Measurements from ENCODE around the gene NFIC.

Gene NFIC

DNA sequence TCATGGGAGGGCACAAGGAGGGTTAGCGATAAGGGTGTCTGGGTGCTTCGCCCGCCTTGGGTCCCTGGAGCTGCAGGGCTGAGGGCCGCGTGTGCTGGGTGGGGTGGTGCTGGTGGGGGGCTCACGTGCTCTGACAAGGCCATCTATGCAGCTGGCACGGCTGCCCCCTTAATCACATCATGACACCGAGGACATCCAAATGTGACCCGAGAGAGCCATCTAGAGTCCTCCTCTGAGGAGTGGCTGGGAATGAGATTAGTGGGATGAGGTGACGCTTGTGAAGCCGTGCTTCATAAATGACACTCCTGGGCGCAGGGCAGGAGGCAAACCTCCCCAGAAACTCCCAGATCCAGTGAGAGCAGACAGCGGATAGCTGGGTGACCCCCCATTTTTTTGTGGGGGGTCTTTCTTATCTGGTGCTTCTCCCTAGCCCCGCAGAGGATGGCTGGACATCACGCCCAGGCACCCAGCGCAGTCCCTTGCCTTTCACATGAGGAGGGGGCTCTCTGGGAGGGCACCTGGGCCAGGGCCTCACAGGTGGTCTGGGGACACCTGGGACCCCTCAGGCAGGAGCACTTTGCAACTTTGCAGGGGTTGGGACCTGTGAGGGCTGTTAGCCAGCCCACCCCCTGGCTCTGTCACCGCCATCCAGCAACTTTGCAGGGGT is 146.3 kb downstream of the NFIC start:
- Histone ChIP-seq H3K9me3 (ENCODE audit: control insufficient read depth, insufficient read depth, low read length) (no peaks in the 10 kb centered on the region), H3K27me3 (ENCODE audit: control insufficient read depth, low read length) (no peaks in the 10 kb centered on the region), H4K20me1 (ENCODE audit: control insufficient read depth, insufficient read depth, low read depth, low read length) (peaks cover 15% of the 10 kb centered on the region), H3K27ac (ENCODE audit: low read depth, low read length) (no peak overlapping the region), H3K4me2 (ENCODE audit: low read length) (no peak overlapping the region), H3K4me1 (ENCODE audit: control insufficient read depth, low read length) (peaks cover 23% of the 10 kb centered on the region), H3K36me3 (ENCODE audit: control insufficient read depth, low read length) (peaks cover 29% of the 10 kb centered on the region), H3F3A (ENCODE audit: control insufficient read depth, insufficient read depth) (peaks cover 10% of the 10 kb centered on the region), H3K9me2 (replicated peaks; ENCODE audit: control insufficient read depth, low read length) (no peaks in the 10 kb centered on the region), H3K4me3 (ENCODE audit: low read length) (no peak overlapping the region), H3K79me2 (ENCODE audit: control insufficient read depth, low read length) (peaks cover 91% of the 10 kb centered on the region)
- TF ChIP-seq, protein P1, sequence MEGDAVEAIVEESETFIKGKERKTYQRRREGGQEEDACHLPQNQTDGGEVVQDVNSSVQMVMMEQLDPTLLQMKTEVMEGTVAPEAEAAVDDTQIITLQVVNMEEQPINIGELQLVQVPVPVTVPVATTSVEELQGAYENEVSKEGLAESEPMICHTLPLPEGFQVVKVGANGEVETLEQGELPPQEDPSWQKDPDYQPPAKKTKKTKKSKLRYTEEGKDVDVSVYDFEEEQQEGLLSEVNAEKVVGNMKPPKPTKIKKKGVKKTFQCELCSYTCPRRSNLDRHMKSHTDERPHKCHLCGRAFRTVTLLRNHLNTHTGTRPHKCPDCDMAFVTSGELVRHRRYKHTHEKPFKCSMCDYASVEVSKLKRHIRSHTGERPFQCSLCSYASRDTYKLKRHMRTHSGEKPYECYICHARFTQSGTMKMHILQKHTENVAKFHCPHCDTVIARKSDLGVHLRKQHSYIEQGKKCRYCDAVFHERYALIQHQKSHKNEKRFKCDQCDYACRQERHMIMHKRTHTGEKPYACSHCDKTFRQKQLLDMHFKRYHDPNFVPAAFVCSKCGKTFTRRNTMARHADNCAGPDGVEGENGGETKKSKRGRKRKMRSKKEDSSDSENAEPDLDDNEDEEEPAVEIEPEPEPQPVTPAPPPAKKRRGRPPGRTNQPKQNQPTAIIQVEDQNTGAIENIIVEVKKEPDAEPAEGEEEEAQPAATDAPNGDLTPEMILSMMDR (IDR thresholded peaks at IDR 0.05; ENCODE audit: low read depth, low read length, poor library complexity, severe bottlenecking) = no peak
- no peak for TF ChIP-seq EZH2phosphoT487 (IDR thresholded peaks at IDR 0.05; ENCODE audit: borderline replicate concordance, low read length)

GRCh38 chr19:3513229-3514140 is 147.1 kb downstream of the NFIC start:
- Histone ChIP-seq H3K4me1 (ENCODE audit: control insufficient read depth, low read length) (peaks cover 28% of the 10 kb centered on the region), H3K4me3 (ENCODE audit: low read length) (no peak overlapping the region), H3K9me2 (replicated peaks; ENCODE audit: control insufficient read depth, low read length) (no peaks in the 10 kb centered on the region), H3F3A (ENCODE audit: control insufficient read depth, insufficient read depth) (peaks cover 10% of the 10 kb centered on the region), H3K79me2 (ENCODE audit: control insufficient read depth, low read length) (peaks cover 91% of the 10 kb centered on the region), H3K9me3 (ENCODE audit: control insufficient read depth, insufficient read depth, low read length) (no peaks in the 10 kb centered on the region), H4K20me1 (ENCODE audit: control insufficient read depth, insufficient read depth, low read depth, low read length) (peaks cover 19% of the 10 kb centered on the region), H3K27me3 (ENCODE audit: control insufficient read depth, low read length) (no peaks in the 10 kb centered on the region), H3K27ac (ENCODE audit: low read depth, low read length) (no peak overlapping the region), H3K4me2 (ENCODE audit: low read length) (no peak overlapping the region), H3K36me3 (ENCODE audit: control insufficient read depth, low read length) (peaks cover 29% of the 10 kb centered on the region)
- no peak for TF ChIP-seq EZH2phosphoT487 (IDR thresholded peaks at IDR 0.05; ENCODE audit: borderline replicate concordance, low read length)
- TF ChIP-seq, protein P1 (IDR thresholded peaks at IDR 0.05; ENCODE audit: low read depth, low read length, poor library complexity, severe bottlenecking) = no peak

DNA sequence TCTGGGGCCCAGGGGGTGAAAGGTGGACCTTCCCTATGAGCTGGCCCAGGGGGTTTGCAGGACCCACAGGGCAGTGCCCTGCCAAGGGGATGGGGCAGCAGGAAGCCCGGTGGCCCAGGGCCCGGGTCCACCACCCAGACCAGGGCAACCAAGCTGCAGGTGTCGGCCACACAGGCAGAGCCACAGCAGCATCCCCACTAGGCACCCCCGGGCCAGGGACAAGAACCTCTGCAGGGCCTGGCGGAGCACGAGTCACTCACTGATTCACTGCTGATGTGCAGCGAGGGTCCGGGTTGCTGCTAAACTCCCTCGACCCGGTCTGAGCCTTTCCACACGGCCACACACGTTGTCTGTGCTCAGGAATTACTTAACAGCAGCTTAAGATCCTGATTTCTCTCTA is 148.5 kb downstream of the NFIC start:
- Histone ChIP-seq H3K9me2 (replicated peaks; ENCODE audit: control insufficient read depth, low read length) (no peaks in the 10 kb centered on the region), H3K36me3 (ENCODE audit: control insufficient read depth, low read length) (peaks cover 22% of the 10 kb centered on the region), H3K4me3 (ENCODE audit: low read length) (no peak overlapping the region), H3K27ac (ENCODE audit: low read depth, low read length) (no peak overlapping the region), H3K79me2 (ENCODE audit: control insufficient read depth, low read length) (peaks cover 91% of the 10 kb centered on the region), H3K4me1 (ENCODE audit: control insufficient read depth, low read length) (peaks cover 28% of the 10 kb centered on the region), H3F3A (ENCODE audit: control insufficient read depth, insufficient read depth) (peaks cover 10% of the 10 kb centered on the region), H3K27me3 (ENCODE audit: control insufficient read depth, low read length) (no peaks in the 10 kb centered on the region), H4K20me1 (ENCODE audit: control insufficient read depth, insufficient read depth, low read depth, low read length) (peaks cover 18% of the 10 kb centered on the region), H3K9me3 (ENCODE audit: control insufficient read depth, insufficient read depth, low read length) (no peaks in the 10 kb centered on the region), H3K4me2 (ENCODE audit: low read length) (no peak overlapping the region)
- TF ChIP-seq, protein P1 (IDR thresholded peaks at IDR 0.05; ENCODE audit: low read depth, low read length, poor library complexity, severe bottlenecking) = no peak
- TF ChIP-seq EZH2phosphoT487 (IDR thresholded peaks at IDR 0.05; ENCODE audit: borderline replicate concordance, low read length) = no peak

Data from DOHH2 (cell line).